ENCODE data around the gene SLC7A1.

SLC7A1 gene

DNA sequence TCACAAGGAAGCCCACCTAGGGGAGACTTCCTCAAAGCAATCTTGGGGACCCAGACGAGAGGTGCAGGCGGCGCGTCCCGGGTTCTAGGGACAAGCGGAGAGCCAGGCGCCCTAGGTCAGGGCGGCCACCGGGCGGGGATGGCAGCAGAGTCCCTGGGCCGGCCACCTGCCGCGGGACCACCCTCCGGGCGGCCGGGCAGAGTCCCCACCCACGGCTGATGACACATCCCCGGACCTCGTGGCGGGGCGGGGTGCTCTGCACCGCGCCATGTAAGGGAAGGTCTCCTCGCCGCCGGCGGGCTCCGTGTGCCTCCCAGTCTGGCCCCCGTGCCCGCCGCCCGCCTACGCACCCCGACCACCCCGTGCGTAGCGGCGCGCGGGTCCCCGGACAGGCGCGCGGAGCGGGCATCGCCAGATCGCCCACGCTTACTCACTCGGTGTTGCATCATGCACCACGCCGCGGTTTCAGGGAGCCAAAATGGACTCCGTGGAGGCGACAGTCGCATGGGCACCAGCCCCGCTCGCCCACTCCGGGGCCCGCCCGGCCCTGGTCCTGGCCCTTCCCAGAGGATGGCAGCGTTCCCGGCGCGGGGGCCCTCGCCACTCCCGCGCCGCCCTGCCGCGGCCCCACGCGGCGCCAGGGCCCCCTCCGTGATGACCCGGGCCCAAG is 643 bp downstream of the SLC7A1 start:
- peak; percentile 64 to 66 for DNase-seq (ENCODE audit: low read depth in 2 of 2)
- TF ChIP-seq, protein P1, sequence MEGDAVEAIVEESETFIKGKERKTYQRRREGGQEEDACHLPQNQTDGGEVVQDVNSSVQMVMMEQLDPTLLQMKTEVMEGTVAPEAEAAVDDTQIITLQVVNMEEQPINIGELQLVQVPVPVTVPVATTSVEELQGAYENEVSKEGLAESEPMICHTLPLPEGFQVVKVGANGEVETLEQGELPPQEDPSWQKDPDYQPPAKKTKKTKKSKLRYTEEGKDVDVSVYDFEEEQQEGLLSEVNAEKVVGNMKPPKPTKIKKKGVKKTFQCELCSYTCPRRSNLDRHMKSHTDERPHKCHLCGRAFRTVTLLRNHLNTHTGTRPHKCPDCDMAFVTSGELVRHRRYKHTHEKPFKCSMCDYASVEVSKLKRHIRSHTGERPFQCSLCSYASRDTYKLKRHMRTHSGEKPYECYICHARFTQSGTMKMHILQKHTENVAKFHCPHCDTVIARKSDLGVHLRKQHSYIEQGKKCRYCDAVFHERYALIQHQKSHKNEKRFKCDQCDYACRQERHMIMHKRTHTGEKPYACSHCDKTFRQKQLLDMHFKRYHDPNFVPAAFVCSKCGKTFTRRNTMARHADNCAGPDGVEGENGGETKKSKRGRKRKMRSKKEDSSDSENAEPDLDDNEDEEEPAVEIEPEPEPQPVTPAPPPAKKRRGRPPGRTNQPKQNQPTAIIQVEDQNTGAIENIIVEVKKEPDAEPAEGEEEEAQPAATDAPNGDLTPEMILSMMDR (IDR thresholded peaks at IDR 0.05; ENCODE audit: low read depth, low read length): no peak
- H3K4me3 ChIP-seq (replicated peaks in 1 of 2; ENCODE audit: low read depth in 2 of 2, low read length in 2 of 2): peak overlapping the region; percentile 70 to 79

GRCh38 chr13:29594303-29594709 is 1.2 kb downstream of the SLC7A1 start:
- H3K4me3 ChIP-seq (replicated peaks in 1 of 2; ENCODE audit: low read depth in 2 of 2, low read length in 2 of 2): peak overlapping the region; percentile 70 to 79
- TF ChIP-seq, protein P1 (IDR thresholded peaks at IDR 0.05; ENCODE audit: low read depth, low read length): no peak
- peak; percentile 48 to 88 for DNase-seq (ENCODE audit: low read depth in 2 of 2)

- H3K4me3 ChIP-seq (replicated peaks in 1 of 2; ENCODE audit: low read depth in 2 of 2, low read length in 2 of 2): peak overlapping the region in 1 of 2 donors; percentile 79
- TF ChIP-seq, protein P1 (IDR thresholded peaks at IDR 0.05; ENCODE audit: low read depth, low read length): no peak
- no peak for DNase-seq (ENCODE audit: low read depth in 2 of 2)
Observed at GRCh38 chr13:29593605-29594297, 1.7 kb downstream of the SLC7A1 start.

DNA sequence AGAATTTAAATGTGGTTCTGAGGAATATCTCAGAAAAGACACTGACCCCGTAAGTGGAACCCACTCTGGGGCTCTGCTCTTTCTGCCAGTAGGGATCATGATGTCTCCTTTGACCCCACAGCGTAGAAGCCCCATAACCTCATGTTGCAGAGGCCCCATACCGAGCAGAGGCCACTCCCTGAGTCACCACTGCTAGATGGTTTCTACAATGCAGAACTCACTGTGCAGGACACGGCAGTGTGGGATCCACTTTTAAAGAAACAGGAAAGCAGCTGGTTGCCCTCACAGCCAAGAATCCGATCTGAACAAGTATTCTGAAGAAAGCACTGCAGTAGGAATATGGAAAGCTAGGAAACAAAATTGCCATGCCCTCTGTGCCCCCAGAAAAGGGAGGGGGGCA is 4.2 kb downstream of the SLC7A1 start:
- TF ChIP-seq, protein P1 (IDR thresholded peaks at IDR 0.05; ENCODE audit: low read depth, low read length): no peak
- DNase-seq (ENCODE audit: low read depth in 2 of 2): peak; percentile 6 to 49
- no peak overlapping the region for H3K4me3 ChIP-seq (replicated peaks in 1 of 2; ENCODE audit: low read depth in 2 of 2, low read length in 2 of 2)

DNA sequence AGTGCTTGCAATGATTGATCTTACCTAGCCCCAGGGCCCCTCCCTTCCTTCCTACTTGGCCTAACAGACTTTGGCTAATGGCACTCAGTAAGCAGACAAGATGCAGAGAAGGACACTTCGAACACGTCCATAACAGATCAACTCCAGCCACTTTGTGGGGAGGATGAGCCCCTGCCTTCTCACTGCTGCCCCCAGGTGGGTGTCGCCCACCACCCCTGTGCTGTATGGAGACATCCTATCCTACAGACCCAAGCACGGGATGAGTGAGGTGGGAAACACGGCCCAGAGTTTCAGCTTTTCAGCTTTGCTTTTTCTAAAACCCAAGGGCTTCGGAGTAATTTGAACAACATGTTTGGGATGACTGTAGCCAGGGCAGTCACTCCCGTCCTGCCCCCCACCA is 5.5 kb downstream of the SLC7A1 start:
- DNase-seq (ENCODE audit: low read depth in 2 of 2): no peak
- no peak overlapping the region for H3K4me3 ChIP-seq (replicated peaks in 1 of 2; ENCODE audit: low read depth in 2 of 2, low read length in 2 of 2)
- TF ChIP-seq, protein P1 (IDR thresholded peaks at IDR 0.05; ENCODE audit: low read depth, low read length): no peak

- TF ChIP-seq, protein P1 (IDR thresholded peaks at IDR 0.05; ENCODE audit: low read depth, low read length): no peak
- peak in 1 of 2 donors; percentile 42 for DNase-seq (ENCODE audit: low read depth in 2 of 2)
Observed at GRCh38 chr13:29589234-29589633, 6.3 kb downstream of the SLC7A1 start.

More at GRCh38 chr13:29589234-29589633, 6.3 kb downstream of the SLC7A1 start:
- no peak overlapping the region for H3K4me3 ChIP-seq (replicated peaks in 1 of 2; ENCODE audit: low read depth in 2 of 2, low read length in 2 of 2)

All from cardiac fibroblast (primary cell).